Muscle layer of colon (tissue), 2 donors: ENCODE measurements around the gene CRADD.
A peak's percentile ranks its signal among the peaks of the same experiment; 100 is the strongest.
"Not testable (repeated sequence)": the region's sequence is repeated elsewhere in the genome, so short reads cannot be mapped to it uniquely, and the experiment has no call there.

Experiments
- H3K27ac ChIP-seq: one replicate; pipeline ENCODE4 v1.7.0; 2013; ENCODE audit warnings: low read depth, mild to moderate bottlenecking, low read length, moderate library complexity
- H3K27me3 ChIP-seq, 2 donors: one replicate each; pipeline ENCODE4 v1.7.0; 2013; ENCODE audit warnings: low read length in 2 of 2, mild to moderate bottlenecking in 2 of 2; ENCODE audit not compliant: insufficient read depth in 2 of 2, control insufficient read depth in 1 of 2
- H3K36me3 ChIP-seq: one replicate; pipeline ENCODE4 v1.7.0; 2013; ENCODE audit warnings: mild to moderate bottlenecking, low read length; ENCODE audit not compliant: insufficient read depth
- H3K4me1 ChIP-seq: one replicate; pipeline ENCODE4 v1.7.0; 2013; ENCODE audit warnings: mild to moderate bottlenecking, low read length; ENCODE audit not compliant: insufficient read depth
- H3K4me3 ChIP-seq, 2 donors: one replicate each; pipeline ENCODE4 v1.7.0; 2013; ENCODE audit warnings: low read length in 2 of 2, low read depth in 1 of 2, mild to moderate bottlenecking in 1 of 2, moderate library complexity in 1 of 2
- H3K9ac ChIP-seq: one replicate; pipeline ENCODE4 v1.7.0; 2013; ENCODE audit warnings: low read length
- H3K9me3 ChIP-seq: one replicate; pipeline ENCODE4 v1.7.0; 2013; ENCODE audit warnings: mild to moderate bottlenecking, low read length
- donor health status: abdominal sarcoma.
- donor health status: Adenocarcinoma of cecum.

CRADD gene

GRCh38 chr12:93780886-93781285 is 103.7 kb downstream of the CRADD start:
- H3K9ac ChIP-seq, H3K9me3 ChIP-seq, H3K27ac ChIP-seq, H3K4me3 ChIP-seq, H3K27me3 ChIP-seq, H3K36me3 ChIP-seq: not testable (repeated sequence)
- peaks cover 78% of the 10 kb centered on the region for H3K4me1 ChIP-seq

DNA sequence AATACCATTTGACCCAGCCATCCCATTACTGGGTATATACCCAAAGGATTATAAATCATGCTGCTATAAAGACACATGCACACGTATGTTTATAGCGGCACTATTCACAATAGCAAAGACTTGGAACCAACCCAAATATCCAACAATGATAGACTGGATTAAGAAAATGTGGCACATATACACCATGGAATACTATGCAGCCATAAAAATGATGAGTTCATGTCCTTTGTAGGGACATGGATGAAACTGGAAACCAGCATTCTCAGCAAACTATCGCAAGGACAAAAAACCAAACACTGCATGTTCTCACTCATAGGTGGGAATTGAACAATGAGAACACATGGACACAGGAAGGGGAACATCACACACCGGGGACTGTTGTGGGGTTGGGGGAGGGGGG is 104.8 kb downstream of the CRADD start:
- not testable (repeated sequence) for H3K9ac ChIP-seq, H3K9me3 ChIP-seq, H3K27me3 ChIP-seq, H3K27ac ChIP-seq, H3K36me3 ChIP-seq, H3K4me3 ChIP-seq
- peaks cover 72% of the 10 kb centered on the region for H3K4me1 ChIP-seq

DNA sequence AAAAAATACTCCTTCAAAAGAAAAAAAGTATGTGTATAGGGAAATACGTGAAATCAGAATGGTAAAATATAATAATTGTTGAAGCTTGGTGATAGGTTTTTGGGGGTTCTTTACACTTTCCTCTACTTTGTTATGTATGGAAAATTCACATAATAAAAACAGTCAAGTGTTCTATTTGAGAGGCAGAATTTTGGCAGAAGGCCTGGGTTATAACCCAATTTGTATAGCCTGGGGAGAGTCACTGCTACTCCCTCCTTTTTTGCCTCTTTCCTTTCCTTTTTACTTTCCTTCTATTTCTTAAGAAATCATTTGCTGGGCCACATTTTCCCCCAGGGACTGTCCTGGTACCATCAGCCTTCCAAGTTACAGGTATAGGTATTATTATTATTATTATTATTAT is 105.7 kb downstream of the CRADD start:
- H3K27me3 ChIP-seq = no peaks in the 10 kb centered on the region
- no peak overlapping the region for H3K4me3 ChIP-seq
- no peaks in the 10 kb centered on the region for H3K9me3 ChIP-seq
- H3K9ac ChIP-seq = no peak overlapping the region
- H3K36me3 ChIP-seq = no peaks in the 10 kb centered on the region
- H3K4me1 ChIP-seq = peaks cover 68% of the 10 kb centered on the region
- peak overlapping the region; percentile 35 for H3K27ac ChIP-seq

DNA sequence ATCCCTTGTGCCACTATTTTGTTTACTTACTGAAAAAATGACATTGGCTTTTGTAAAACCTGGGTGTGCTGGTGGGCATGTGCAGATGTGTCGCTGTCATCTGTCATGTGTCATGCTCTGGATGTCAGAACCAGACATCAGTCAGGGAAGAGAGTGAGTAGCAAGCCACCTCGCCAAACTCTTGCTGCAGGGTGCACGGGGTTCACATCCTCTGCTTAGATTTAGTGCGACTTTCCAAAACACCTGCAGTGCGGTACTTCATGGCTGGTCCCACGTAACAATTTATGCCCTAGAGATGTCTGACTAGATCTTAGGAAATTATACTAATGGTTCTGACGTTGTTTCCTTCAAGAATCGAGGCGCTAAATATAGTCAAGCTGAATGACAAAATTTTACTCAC is 106.7 kb downstream of the CRADD start:
- H3K36me3 ChIP-seq = no peaks in the 10 kb centered on the region
- no peak overlapping the region for H3K4me3 ChIP-seq
- H3K9ac ChIP-seq = no peak overlapping the region
- H3K4me1 ChIP-seq = peaks cover 58% of the 10 kb centered on the region
- no peaks in the 10 kb centered on the region for H3K27me3 ChIP-seq
- H3K27ac ChIP-seq = peak overlapping the region; percentile 54
- H3K9me3 ChIP-seq = no peaks in the 10 kb centered on the region

- no peaks in the 10 kb centered on the region for H3K9me3 ChIP-seq
- peak overlapping the region; percentile 8 for H3K9ac ChIP-seq
- H3K36me3 ChIP-seq = no peaks in the 10 kb centered on the region
- peak overlapping the region; percentile 54 for H3K27ac ChIP-seq
- peaks cover 51% of the 10 kb centered on the region for H3K4me1 ChIP-seq
- no peak overlapping the region for H3K4me3 ChIP-seq
- no peaks in the 10 kb centered on the region for H3K27me3 ChIP-seq
Measured at GRCh38 chr12:93784339-93785086, 107.3 kb downstream of the CRADD start.

DNA sequence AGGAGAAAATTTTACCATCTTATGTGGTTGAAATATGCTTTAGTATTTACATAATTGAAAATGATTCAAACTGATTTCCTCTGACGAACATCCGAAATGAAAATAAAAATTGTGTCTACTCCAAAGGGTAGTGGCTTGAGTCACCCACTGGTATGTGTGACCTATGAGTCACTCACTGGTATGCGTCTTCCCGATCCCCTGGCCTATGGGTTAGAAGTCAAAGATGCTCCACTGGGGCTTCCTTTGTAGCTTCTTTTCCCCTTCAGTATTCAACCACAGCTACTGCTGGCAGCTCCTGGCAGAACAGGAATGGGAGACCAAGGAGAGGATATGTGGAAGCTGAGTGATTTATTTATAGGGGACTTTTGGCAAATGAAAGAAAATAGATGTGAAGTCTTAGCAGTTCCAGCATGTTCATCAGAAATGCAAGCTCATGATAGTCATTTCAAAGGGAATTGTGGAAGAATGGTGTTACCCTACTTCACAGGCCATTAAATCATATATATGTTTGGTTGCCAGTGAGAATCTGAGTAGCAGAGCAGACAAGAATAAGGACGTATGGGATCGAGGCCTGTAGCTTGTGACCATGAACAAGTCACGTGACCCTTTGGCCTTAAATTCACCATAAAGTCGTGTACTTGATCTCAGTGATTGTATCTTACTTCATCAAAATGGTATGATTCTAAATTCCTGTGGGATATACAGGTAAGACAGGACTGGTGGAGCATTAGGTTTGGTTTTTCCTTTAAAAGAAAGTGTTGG is 108.3 kb downstream of the CRADD start:
- no peaks in the 10 kb centered on the region for H3K27me3 ChIP-seq
- H3K27ac ChIP-seq = peak overlapping the region; percentile 54
- no peaks in the 10 kb centered on the region for H3K9me3 ChIP-seq
- H3K36me3 ChIP-seq = no peaks in the 10 kb centered on the region
- no peak overlapping the region for H3K4me3 ChIP-seq
- peaks cover 42% of the 10 kb centered on the region for H3K4me1 ChIP-seq
- no peak overlapping the region for H3K9ac ChIP-seq

DNA sequence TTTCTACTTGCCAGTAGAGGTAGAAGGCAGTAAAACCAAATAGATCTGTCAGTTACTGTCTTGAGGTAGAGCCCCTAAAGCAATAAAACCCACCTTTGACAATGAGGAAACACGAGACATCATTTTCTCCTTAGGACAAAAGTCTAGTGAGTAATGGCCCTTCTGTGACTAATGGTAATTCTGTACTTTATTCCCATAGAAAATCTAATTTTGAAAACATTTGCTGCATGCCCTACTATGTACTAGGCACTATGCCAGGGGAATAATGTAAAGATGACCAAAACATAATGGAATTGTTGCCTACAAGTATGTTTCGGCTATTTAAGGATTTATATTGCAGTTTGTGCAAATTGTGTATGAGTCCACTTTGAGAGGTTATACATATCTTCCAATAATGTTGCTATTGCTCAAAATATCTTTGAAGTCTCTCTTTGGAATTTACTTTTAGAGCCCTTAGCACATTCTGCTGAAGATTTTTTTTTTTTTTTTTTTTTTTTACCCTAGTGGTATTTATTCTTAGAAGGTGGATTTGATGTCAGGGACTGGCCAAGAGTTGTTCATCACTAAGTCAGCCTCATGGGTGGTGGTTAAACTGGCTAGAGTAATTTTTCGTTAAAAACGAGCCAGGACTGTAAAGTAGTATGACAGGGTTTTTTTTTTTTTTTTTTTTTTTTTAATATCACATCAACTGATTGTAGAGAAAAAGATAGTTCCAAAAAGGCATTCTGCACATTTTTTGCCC is 109.7 kb downstream of the CRADD start:
- Histone ChIP-seq H3K4me1 (peaks cover 39% of the 10 kb centered on the region), H3K27ac (peak overlapping the region; percentile 54)

GRCh38 chr12:93788853-93789252 is 111.7 kb downstream of the CRADD start:
- Histone ChIP-seq H3K27ac (no peak overlapping the region), H3K9ac (no peak overlapping the region), H3K36me3 (no peaks in the 10 kb centered on the region), H3K4me1 (peaks cover 30% of the 10 kb centered on the region), H3K9me3 (no peaks in the 10 kb centered on the region), H3K27me3 (no peaks in the 10 kb centered on the region), H3K4me3 (no peak overlapping the region)

More for the DNA sequence above, 109.7 kb downstream of the CRADD start:
- Histone ChIP-seq H3K27me3 (no peaks in the 10 kb centered on the region), H3K9me3 (no peaks in the 10 kb centered on the region), H3K36me3 (no peaks in the 10 kb centered on the region), H3K4me3 (no peak overlapping the region), H3K9ac (no peak overlapping the region)

GRCh38 chr12:93789767-93790166 is 112.6 kb downstream of the CRADD start:
- Histone ChIP-seq H3K36me3 (no peaks in the 10 kb centered on the region), H3K9me3 (no peaks in the 10 kb centered on the region), H3K27ac (no peak overlapping the region), H3K27me3 (no peaks in the 10 kb centered on the region), H3K4me3 (no peak overlapping the region), H3K9ac (no peak overlapping the region), H3K4me1 (peaks cover 23% of the 10 kb centered on the region)

GRCh38 chr12:93790472-93791152 is 113.4 kb downstream of the CRADD start:
- Histone ChIP-seq H3K4me3 (no peak overlapping the region), H3K27me3 (no peaks in the 10 kb centered on the region), H3K9ac (no peak overlapping the region), H3K9me3 (no peaks in the 10 kb centered on the region), H3K27ac (no peak overlapping the region), H3K36me3 (no peaks in the 10 kb centered on the region), H3K4me1 (peaks cover 20% of the 10 kb centered on the region)

DNA sequence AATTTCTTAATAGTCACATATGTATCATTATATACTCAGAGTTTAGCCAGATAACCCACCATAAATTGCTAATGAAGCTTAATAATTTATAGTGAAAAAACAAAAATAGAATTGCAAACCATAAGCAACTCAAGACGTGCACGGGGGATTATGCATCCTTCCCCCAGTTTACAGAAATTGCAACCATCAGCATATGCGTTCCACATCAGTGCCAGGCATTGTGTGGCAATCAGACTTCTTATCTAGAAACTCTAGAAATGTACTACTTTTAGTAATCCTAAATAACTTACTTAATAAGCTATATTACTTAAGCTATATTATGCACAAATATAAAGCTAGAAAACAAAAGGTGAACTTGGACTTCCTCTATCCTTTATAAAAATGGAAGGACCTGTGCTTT is 115.8 kb downstream of the CRADD start:
- H3K4me3 ChIP-seq = no peak overlapping the region
- no peaks in the 10 kb centered on the region for H3K27me3 ChIP-seq
- no peaks in the 10 kb centered on the region for H3K9me3 ChIP-seq
- no peak overlapping the region for H3K27ac ChIP-seq
- peaks cover 9% of the 10 kb centered on the region for H3K4me1 ChIP-seq
- no peaks in the 10 kb centered on the region for H3K36me3 ChIP-seq
- no peak overlapping the region for H3K9ac ChIP-seq
